ENCODE data around the gene DOC2B. TPM values are rescaled to one million over a fixed set of nuclear protein-coding genes. Genes with fewer than 3 reads are reported as not detected.

Gene DOC2B
- total RNA-seq, result not detected

GRCh38 chr17:181245-182049 is at the start of gene DOC2B:
TSS of gene DOC2B (minus strand) at chr17:181650. CDS start at chr17:181479, 171 bp downstream.

DNA sequence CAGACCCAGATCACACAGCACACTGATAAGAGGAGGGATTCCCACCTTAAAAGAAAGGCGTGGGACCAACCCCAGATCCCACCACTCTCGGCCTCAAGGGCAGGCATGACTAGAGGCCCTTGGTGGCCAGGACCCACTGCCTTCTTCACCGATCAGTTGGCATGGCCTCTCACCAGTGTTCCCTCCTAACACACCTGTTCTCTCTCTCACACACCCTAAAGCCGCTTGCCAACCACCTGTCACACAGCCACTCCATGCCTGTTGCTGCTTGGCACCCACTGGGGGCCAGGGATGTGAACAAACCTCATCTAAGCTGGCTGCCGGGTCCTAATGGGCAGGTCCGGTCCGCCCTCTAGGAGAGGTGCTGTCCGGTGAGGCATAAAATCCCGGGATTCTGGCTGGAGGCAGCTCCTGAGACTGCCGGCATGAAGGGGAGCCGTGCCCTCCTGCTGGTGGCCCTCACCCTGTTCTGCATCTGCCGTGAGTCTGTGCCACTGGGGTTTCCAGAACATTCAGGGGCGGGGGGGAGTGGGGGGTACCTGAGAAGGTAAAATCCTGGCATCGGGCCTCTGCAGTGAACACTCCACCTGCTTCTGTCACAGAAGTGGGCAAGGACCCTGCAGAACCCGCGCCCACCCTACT is 44.2 kb downstream of the DOC2B start, which contains the start of gene SCGB1C2:
SCGB1C2 (plus strand) TSS at position 404 of the 642 bp plus-strand sequence; CDS start at position 426, 22 bp downstream.

Other genes starting within 250 kb of the DOC2B start
- gene SCGB1C2, start 44.1 kb downstream of the DOC2B start, total RNA-seq, result not detected
- 1 to 10 TPM; 3.5 TPM for gene RPH3AL, start 171.2 kb upstream of the DOC2B start, total RNA-seq